Activated CD8-positive, alpha-beta T cell treated with anti-CD3 and anti-CD28 coated beads for 36 hours (primary cell): ENCODE data around the gene MCAM. TPM values are rescaled to one million over a fixed set of nuclear protein-coding genes. Genes with fewer than 3 reads are reported as not detected.
A peak's percentile ranks its signal among the peaks of the same experiment; 100 is the strongest.

Source experiments
- ATAC-seq: fragments of 200-7000 bp; cut with Tn5 transposase; one replicate; pipeline ENCODE4 v1.10.0; 2021; ENCODE audit warnings: mild to moderate bottlenecking, moderate library complexity
- CTCF ChIA-PET: fragments of 350-600 bp; sonication (Branson Sonifier 250); formaldehyde crosslinking; loops from one replicate; lab custom pipeline; 2021; ENCODE audit warnings: antibody characterized with exemption; lab: Charles Lee
- POLR2A ChIA-PET: fragments of 350-600 bp; sonication (Branson Sonifier 250); formaldehyde crosslinking; loops from one replicate; lab custom pipeline; 2021; ENCODE audit warnings: antibody characterized with exemption; lab: Charles Lee
- DNase-seq: peaks from one replicate; pipeline ENCODE4 v3.0.0-alpha.2; 2020
- H3K27ac Mint-ChIP-seq: one replicate; pipeline ENCODE4 v1.8.0; 2021; ENCODE audit warnings: mild to moderate bottlenecking, mixed read lengths
- H3K27me3 Mint-ChIP-seq: one replicate; pipeline ENCODE4 v1.8.0; 2021; ENCODE audit warnings: mixed read lengths
- H3K36me3 Mint-ChIP-seq: one replicate; pipeline ENCODE4 v1.8.0; 2021; ENCODE audit warnings: low read depth, mixed read lengths
- H3K4me1 Mint-ChIP-seq: one replicate; pipeline ENCODE4 v1.8.0; 2021; ENCODE audit warnings: low read depth, mixed read lengths
- H3K4me3 Mint-ChIP-seq: one replicate; pipeline ENCODE4 v1.8.0; 2021; ENCODE audit warnings: mild to moderate bottlenecking, moderate library complexity, mixed read lengths
- H3K9me3 Mint-ChIP-seq: one replicate; pipeline ENCODE4 v1.8.0; 2021; ENCODE audit warnings: mixed read lengths
- intact Hi-C: fragments of 100-400 bp; cut with micrococcal nuclease; formaldehyde crosslinking; loops from one replicate; pipeline ENCODE4 v1.10.0; 2022
- total RNA-seq, 2 experiments: library from RNA; stranded (reverse); gene quantifications; one replicate each; pipeline ENCODE4 v1.2.3, GENCODE V29; 2021
- TF ChIP-seq, protein P1 (sequence below): fragments of 200-600 bp; IDR thresholded peaks from one replicate; pipeline ENCODE4 v1.8.0; 2022; ENCODE audit warnings: antibody characterized with exemption, mild to moderate bottlenecking

The MCAM gene
- total RNA-seq, 2 experiments from 2014 or later = 8.0 to 8.3 TPM

DNA sequence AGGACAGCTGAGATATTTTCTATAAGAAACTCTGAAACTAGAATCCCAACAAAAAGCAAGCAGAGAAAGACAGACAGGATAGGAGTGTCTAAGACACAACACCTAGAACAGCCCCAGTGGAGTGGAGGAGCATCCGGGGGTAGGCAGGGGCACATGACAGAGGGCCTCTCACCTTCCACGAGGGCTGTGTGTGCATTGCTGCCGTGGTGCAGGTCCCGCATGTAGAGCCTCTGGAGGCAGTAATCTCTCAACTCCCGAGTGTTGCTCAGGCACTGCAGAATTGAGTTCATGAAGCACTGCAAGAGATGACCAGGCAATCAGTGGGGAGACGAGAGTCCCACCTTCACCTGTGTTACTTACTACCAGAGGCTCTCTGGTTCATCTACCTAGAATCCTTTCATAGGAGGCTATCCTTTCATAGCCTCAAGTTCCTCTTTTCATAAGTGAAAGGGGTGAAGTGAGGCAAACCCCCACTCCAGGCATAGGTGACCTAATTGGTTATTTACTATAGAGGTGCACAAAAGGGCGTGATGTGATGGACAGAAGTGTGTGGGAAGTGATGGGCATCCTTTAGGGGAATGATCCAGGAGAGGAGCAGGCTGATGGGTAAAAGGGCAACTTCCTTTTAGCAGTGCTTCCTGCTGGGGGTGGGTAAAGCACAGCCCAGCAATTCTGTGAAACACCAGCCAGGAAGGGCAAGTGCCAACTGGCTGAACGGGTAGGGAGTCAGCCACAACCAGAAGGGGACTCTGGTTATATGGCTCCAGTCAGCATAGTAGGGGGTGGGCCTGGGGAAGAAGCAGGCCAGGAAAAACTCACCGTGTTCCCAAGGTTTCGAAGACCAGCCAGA lies 42.7 kb upstream of the MCAM start:
- peaks cover 11% of the 10 kb centered on the region for H3K4me1 Mint-ChIP-seq
- POLR2A ChIA-PET = interaction anchor here (0.7 kb wide), 1 partner anchor 10 kb away, joined by 3 read pairs; no protein-coding TSS in a partner anchor
- no peak overlapping the region for H3K4me3 Mint-ChIP-seq
- TF ChIP-seq, protein P1, sequence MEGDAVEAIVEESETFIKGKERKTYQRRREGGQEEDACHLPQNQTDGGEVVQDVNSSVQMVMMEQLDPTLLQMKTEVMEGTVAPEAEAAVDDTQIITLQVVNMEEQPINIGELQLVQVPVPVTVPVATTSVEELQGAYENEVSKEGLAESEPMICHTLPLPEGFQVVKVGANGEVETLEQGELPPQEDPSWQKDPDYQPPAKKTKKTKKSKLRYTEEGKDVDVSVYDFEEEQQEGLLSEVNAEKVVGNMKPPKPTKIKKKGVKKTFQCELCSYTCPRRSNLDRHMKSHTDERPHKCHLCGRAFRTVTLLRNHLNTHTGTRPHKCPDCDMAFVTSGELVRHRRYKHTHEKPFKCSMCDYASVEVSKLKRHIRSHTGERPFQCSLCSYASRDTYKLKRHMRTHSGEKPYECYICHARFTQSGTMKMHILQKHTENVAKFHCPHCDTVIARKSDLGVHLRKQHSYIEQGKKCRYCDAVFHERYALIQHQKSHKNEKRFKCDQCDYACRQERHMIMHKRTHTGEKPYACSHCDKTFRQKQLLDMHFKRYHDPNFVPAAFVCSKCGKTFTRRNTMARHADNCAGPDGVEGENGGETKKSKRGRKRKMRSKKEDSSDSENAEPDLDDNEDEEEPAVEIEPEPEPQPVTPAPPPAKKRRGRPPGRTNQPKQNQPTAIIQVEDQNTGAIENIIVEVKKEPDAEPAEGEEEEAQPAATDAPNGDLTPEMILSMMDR = no peak
- intact Hi-C loops = no loop called here
- no peaks in the 10 kb centered on the region for H3K9me3 Mint-ChIP-seq
- CTCF ChIA-PET = interaction anchor here (4.8 to 9.0 kb wide), 2 partner anchors 9 to 20 kb away, joined by 55 to 241 read pairs; partner anchors contain the start of gene USP2
- H3K36me3 Mint-ChIP-seq = no peaks in the 10 kb centered on the region
- DNase-seq (no peak), ATAC-seq (no peak)
- no peak overlapping the region for H3K27ac Mint-ChIP-seq
- H3K27me3 Mint-ChIP-seq = peaks cover 28% of the 10 kb centered on the region

GRCh38 chr11:119357074-119357473 lies 40.1 kb upstream of the MCAM start:
- ATAC-seq (no peak), DNase-seq (no peak)
- POLR2A ChIA-PET = interaction anchor here (1.6 kb wide), 1 partner anchor 19 kb away, joined by 5 read pairs; no protein-coding TSS in a partner anchor
- intact Hi-C loops = loop anchor here (2.0 kb wide), 1 partner anchor 118 kb away; no protein-coding TSS in a partner anchor
- no peaks in the 10 kb centered on the region for H3K9me3 Mint-ChIP-seq
- H3K27me3 Mint-ChIP-seq = peaks cover 20% of the 10 kb centered on the region
- H3K4me1 Mint-ChIP-seq = peaks cover 8% of the 10 kb centered on the region
- CTCF ChIA-PET = interaction anchor here (1.0 to 9.0 kb wide), 24 partner anchors 8 to 188 kb away, joined by 3 to 241 read pairs (median 7); partner anchors contain the start of genes C1QTNF5, MFRP, NLRX1 and RNF26
- TF ChIP-seq, protein P1 = no peak
- H3K27ac Mint-ChIP-seq = no peak overlapping the region
- peak overlapping the region; percentile 31 for H3K4me3 Mint-ChIP-seq
- H3K36me3 Mint-ChIP-seq = no peaks in the 10 kb centered on the region

DNA sequence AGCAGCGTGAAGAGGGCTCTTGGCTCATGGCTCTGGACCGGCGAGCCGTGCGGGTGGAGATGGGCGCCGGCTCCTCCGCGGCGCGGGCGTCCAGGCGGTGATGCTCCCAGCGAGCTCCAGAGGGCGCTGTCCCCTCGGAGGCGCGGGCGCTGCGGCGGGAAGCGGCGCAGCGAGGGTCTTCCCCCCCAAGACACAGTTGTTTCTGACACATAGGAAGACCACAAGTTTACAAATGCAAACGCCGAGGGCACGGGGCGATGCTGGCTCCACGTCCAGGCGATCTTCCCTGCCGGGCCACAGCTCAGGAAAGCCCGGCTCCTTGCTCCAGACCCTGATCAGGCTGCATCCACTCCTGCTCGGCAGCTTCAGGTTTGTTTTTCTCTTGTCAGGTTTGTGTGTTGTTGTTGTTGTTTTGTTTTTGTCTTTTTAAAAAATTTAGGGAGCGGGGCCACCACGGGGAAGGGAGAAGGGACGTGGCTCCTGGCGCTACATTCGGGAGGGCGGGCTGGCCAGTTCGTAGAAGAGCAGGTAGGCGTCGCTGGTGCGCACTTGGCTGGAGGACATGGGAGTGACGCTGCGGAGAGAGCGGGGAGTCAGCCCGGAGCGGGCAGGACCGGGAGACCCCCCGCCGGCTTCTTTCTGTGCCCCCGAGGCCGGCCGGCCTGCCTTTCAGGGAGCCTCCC lies 39.6 kb upstream of the MCAM start:
- no peaks in the 10 kb centered on the region for H3K36me3 Mint-ChIP-seq
- H3K9me3 Mint-ChIP-seq = no peaks in the 10 kb centered on the region
- H3K4me3 Mint-ChIP-seq = peak overlapping the region; percentile 77
- DNase-seq (peak; percentile 80), ATAC-seq (peak; percentile 90)
- H3K27me3 Mint-ChIP-seq = peaks cover 21% of the 10 kb centered on the region
- intact Hi-C loops = loop anchor here (2.0 kb wide), 1 partner anchor 118 kb away; no protein-coding TSS in a partner anchor
- CTCF ChIA-PET = interaction anchor here (0.7 to 9.0 kb wide), 42 partner anchors 8 to 216 kb away, joined by 3 to 241 read pairs (median 4); partner anchors contain the start of genes C1QTNF5, CBL, MFRP and NLRX1
- POLR2A ChIA-PET = interaction anchor here (0.7 to 1.6 kb wide), 3 partner anchors 19 to 262 kb away, joined by 3 to 5 read pairs (median 3); no protein-coding TSS in a partner anchor
- H3K4me1 Mint-ChIP-seq = peaks cover 8% of the 10 kb centered on the region
- peak overlapping the region; percentile 41 for H3K27ac Mint-ChIP-seq
- TF ChIP-seq, protein P1 = peak; percentile 100

DNA sequence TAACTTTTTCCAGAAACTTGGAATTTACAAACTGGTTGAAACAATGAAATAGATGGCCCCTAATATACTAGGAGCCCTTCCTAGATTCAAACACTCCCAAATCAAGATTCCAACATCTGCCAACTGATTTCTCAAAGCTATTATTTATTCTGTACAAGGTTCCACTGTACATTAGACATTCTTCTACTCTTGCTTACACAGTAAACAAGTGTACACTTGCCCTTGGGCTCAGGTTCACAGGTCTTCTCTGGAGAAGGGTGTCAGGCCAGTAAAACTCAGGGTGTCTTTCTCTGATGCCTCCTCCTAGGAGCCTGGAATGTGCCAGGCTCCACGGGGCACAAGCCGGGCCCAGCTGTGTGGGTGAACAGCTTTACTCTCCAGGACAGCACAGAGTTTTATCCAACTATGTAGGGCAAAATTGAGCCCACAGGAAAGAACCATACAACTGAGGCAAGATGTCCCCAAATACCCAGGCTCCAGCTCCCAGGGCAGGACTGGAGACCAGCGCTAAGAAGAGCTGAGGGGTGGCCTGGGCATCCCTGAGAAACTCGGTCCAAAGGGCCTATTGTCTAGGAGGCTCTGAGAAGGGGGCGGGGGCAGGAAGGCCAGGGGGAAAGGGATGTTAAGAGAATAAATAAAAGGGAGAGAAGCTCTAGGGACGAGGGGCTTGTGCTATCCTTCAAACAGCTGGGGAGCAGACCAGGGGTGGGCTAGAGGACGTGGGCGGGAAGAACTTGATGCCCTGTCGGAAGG lies 38.3 kb upstream of the MCAM start:
- H3K36me3 Mint-ChIP-seq = no peaks in the 10 kb centered on the region
- intact Hi-C loops = no loop called here
- DNase-seq (no peak), ATAC-seq (no peak)
- ChIA-PET CTCF (interaction anchor here (1.1 to 9.0 kb wide), 21 partner anchors 9 to 194 kb away, joined by 3 to 241 read pairs (median 9); partner anchors contain the start of genes C1QTNF5, CBL, MFRP and RNF26), POLR2A (interaction anchor here (1.6 kb wide), 1 partner anchor 21 kb away, joined by 5 read pairs; no protein-coding TSS in a partner anchor)
- TF ChIP-seq, protein P1 = no peak
- no peak overlapping the region for H3K27ac Mint-ChIP-seq
- peaks cover 23% of the 10 kb centered on the region for H3K27me3 Mint-ChIP-seq
- H3K4me3 Mint-ChIP-seq = no peak overlapping the region
- no peaks in the 10 kb centered on the region for H3K9me3 Mint-ChIP-seq
- peaks cover 8% of the 10 kb centered on the region for H3K4me1 Mint-ChIP-seq
